Ramos (cell line): ENCODE results near the gene ADGRB2.

Experiments used
- in situ Hi-C: fragments of 300-500 bp; cut with MboI; formaldehyde crosslinking; loops from one replicate; pipeline ENCODE4 v1.14.3; 2022; ENCODE audit warnings: low sequenced_read_pairs; ENCODE audit not compliant: unreplicated experiment

Gene ADGRB2

GRCh38 chr1:31690921-31691320, 73.2 kb downstream of the ADGRB2 start:
- in situ Hi-C loops, result no loop called here

GRCh38 chr1:31689854-31690253, 74.3 kb downstream of the ADGRB2 start:
- in situ Hi-C loops, result no loop called here

GRCh38 chr1:31689379-31689778, 74.8 kb downstream of the ADGRB2 start:
- in situ Hi-C loops, result no loop called here

GRCh38 chr1:31688233-31688918, 75.8 kb downstream of the ADGRB2 start:
- in situ Hi-C loops, result no loop called here

GRCh38 chr1:31687601-31688000, 76.5 kb downstream of the ADGRB2 start:
- in situ Hi-C loops, result no loop called here

- in situ Hi-C loops, result no loop called here
Observed at GRCh38 chr1:31685795-31686194, 78.3 kb downstream of the ADGRB2 start.

- in situ Hi-C loops, result no loop called here
Observed at GRCh38 chr1:31683997-31684396, 80.1 kb downstream of the ADGRB2 start.

GRCh38 chr1:31681415-31681814, 82.7 kb downstream of the ADGRB2 start:
- in situ Hi-C loops, result no loop called here

GRCh38 chr1:31679676-31680230, 84.4 kb downstream of the ADGRB2 start:
- in situ Hi-C loops, result no loop called here

GRCh38 chr1:31679091-31679490, 85.0 kb downstream of the ADGRB2 start:
- in situ Hi-C loops, result no loop called here

GRCh38 chr1:31678681-31679080, 85.5 kb downstream of the ADGRB2 start:
- in situ Hi-C loops, result no loop called here

- in situ Hi-C loops, result no loop called here
Observed at GRCh38 chr1:31677949-31678348, 86.2 kb downstream of the ADGRB2 start.

GRCh38 chr1:31677401-31677800, 86.7 kb downstream of the ADGRB2 start:
- in situ Hi-C loops, result no loop called here
